GM21723 (cell line): Measurements from ENCODE around the gene CES2.

ENCODE experiments used
- ATAC-seq: cut with Tn5 transposase; IDR thresholded peaks from one replicate; pipeline ENCODE4 v1.9.1; 2021; ENCODE audit warnings: mild to moderate bottlenecking, moderate library complexity; ENCODE audit not compliant: unreplicated experiment

Gene CES2

DNA sequence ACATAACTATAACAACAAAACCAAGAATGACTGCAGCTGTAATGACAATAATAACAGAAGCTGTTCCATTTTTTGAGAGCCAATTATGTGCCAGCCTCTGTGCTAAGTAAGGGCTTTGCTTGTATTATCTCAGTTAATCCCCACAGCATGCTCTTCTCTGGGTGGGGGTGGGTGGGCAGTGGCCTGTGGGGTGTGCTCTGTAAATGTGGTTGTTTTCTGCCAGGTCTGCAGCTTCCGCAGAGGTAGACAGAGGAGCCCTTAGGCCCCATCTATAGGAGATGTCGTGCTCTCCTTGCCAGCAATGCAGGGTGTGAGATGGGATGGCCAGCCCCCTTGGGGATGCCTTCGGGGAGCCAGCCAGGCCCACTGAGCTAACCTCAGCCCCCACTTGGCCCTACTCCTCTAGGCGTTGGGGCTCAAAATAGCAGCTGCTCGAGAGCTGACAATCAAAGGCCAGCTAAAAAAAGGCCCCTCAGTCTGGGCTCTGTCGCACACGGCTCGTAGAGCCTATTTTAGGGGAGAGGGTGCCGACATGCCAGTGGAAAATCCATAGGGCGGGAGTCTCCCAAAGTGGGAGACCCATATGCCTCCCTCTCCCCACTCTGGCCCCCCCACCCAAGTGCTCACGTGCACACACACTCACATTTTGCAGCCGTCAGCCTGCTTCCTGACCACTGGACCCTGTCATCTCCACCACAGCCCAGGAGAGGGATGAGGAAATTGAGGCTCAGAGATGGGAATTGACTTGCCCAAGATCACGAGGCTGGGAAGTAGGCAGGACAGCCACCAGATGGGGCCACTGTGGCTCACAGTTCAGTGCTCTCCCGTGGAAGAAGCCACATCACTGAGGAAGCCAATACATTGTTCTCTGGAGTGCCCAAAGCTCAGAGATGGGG is 32.4 kb upstream of the CES2 start:
- ATAC-seq: no peak

DNA sequence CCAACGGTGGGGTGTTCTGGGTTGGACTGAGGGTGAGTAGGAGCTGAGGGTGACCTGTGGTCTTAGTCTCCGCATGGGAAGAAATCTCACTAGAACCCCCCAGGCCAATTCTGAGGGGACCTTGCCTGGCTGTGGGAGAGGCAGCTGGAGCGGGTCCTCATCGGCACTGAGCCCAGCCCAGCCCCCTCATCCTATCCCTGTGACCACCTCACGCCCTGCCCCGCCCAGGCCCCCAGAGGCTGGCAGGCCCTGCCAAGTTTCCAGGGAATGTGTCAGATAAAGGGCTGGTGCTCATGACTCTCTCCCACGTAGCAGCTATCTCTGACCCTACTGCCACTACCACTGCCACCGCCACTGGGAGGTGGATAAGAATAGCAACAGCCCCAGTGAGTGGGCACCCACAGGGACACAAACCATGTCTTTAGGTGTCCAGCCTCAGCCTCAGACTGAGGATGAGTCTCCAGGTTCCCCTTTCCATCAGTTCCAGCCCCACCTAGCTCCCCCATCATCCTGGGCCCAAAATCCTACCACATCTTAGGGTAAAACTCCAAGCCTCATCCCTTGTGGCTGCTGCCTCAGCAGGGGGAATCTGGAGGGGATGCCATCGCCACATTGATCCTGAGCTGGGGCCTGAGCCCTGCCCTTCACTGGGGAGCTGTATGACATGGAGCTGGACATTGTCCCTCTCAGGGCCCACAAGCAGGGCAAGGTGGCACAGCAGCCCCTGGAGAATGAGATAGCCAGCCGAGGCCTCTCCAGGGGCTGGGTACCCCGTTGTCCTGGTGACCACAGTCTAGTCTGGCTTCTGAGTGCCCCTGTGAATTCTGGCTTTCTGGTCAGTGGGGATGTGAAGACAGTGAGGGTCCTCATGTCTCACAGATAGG is 31.5 kb upstream of the CES2 start:
- ATAC-seq: no peak

DNA sequence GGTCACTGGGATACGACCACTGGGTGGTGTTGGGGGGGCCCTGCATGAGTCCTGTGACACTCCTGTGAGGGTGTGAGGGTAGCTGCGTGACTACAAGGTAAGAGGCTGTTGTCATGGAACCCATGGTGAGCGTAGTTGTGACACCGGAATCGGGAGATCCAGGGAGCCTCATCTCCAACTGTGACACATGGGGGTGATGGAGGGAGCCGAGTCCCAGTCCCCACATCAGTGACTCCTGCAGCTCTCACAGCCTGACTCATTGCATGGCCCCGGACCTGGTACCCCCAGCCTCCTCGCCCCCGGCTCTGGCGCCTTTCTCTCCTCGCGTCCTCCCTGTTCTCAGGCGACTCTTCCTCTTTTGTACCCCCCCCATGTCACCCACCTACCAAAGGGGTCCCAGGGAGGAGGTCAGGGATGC is 30.9 kb upstream of the CES2 start:
- no peak for ATAC-seq

DNA sequence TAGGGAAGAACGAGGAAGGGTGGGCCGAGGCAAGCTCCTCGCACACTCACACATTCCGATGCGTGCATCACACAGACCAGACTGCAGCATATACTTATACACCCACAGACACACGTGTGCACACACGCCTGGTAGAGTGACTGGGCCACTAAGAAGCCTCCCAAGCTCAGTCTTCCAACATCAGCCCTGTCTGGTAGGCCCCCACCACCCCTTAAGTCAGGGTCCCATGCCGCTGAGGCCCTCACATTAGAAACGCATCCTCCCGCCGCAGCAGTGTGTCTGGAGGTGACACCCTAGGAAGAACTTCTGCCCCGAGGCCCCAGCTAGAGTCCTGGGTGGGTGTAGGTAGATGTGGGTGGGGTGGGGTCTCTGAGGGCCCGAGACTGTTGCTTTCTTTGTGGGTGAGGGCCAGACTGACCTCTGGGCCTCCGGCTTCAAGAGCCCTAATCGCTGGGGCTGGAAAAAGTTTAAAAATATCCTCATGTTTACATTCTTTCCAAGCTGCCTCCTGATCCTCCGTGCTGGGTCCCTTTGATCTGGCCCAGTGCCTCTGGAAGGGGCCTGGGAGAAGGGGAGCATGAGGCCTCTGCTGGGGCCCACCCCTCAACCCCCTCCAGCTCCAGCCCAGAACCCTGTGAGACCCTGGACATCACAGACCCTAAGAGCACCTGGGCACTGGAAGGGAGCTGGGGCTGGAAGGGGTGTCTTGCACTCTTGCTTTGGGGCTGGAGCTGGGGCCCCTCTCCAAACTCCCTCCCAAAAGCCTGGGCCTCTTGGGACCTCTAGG is 30.3 kb upstream of the CES2 start:
- ATAC-seq: no peak

DNA sequence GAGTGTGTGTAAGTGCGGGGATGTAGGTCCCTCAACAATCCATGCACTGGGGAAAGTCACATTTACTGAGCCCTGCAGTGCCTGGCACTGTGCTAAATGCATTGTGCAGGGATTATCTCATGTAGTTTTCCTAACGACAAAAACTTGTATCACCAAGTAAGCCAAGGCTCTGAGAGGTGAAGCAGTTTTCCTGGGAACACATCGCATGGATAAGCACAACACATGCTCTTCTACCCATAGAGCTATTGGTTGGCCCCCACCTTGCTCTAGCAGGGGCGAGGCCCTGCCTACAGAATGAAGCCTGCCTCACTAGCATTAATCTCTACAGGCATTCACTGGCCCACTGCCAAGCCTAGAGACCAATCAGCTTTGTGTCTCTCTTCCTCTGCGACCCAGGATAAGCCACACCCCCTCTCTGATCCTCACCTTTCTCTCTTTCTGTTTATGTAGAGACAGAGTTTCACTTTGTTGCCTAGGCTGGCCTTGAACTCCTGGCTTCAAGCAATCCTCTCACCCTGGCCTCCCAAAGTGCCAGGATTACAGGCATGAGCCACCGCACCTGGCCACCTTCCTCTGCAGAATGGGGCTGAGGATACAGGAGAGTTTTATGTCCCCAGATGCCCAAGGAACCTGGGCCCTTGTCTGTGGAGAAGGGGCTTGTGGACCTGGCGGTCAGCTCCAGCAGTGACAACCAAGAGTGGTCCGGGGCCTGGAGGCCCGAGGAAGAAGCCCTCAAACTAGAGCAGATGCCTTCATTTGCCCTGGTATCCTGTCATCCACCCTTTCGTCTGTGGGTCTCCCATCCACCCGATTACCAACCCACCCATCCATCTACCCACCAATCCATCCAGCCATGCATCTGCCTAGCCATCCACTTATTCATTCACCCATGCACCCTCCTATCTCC is 29.4 kb upstream of the CES2 start:
- no peak for ATAC-seq

DNA sequence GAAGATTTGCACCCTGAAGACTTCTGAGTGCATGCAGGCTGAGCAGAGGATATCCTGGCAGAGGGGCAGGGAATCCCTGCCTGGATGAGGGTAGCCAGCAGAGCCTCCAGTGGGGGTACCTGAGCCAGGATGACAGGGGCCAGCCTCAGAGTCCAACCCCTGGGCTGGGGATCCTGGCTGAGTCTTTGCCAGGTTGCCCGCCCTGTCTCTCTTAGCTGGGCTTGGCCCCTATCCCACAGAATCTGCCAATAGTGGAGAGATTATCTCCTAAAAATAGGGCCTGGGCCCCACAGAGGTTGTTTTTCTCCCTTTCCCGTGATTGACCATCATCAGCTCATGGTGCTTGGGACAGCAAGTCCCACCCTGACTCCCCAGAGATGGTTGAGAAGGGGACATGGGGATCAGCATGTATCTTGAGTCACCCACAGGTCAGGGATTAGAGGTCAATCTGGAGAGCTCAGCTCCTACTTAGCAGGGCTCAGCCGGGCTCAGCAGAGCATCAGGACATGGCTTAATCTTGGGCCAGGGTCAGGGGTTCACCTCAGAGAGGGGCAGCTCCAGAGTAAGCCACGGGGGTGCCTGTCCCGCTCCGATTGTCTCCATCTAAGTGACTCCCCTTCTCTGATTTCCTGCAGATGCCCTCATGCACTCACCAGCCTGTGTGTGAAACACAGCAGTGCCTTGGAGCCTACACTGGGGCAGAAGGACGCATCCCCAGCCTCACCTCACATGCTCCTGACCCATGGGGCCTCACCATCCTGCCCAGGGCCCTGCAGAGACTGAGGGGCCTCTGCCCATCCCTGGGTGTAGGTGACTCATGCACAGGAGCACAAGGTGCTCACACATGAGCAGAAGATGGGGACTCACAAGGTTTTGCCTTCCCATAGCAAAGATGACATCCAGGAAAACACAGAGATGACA is 28.1 kb upstream of the CES2 start:
- no peak for ATAC-seq

DNA sequence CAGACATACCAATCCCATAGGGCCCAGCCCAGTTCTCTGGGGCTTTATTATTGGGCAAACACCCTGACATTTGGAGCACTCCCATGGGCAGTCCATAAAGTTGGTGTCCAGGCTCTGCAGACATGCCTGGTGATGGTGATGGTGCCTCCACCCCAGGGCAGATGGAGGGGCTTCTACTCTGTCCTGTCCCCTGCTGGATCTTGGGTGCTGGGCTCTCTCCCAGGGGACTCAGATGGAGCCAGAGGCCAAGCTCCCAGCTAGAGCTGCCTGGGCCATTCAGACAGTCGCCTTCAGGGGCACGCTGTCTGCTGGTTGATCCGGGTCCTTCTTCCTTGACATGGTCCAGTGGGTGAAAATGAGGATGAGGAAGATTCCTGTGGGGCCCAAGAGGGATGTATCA is 27.2 kb upstream of the CES2 start:
- no peak for ATAC-seq

DNA sequence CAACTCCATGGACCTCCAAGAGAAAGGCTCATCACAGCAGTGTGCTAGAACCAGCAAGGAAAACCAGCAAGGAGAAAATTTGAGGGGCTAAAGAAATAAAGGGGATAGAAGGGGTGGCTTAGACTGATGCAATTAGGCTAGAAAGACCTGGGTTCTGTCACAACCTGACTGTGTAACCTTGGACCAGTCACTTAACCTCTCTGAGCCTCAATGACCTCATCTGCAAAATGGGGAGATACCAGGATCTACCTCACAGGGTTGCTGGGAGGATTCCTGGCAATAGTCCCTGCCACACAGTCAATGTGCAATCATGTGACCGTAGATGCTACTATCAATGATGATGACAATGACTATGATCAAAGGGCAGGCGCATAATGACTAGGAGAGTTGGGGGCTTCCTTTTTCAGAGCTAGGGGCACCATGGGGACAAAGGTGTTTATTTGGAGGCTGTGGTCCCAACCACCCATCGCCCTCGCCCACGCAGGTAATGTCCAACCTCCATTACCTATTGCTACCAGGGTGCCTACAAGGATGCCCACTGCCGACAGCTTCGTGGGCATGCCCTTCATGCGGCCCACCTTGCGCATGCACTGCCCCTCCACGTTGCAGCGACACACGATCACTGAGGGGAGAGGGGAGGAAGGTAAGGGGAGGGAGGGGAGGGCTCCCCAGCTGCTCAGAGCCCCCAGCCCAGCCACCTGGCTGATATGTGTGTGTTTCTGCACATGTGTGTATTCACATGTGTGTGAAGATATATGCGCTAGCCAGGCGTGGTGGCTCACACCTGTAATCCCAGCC is 26.4 kb upstream of the CES2 start:
- ATAC-seq: no peak

DNA sequence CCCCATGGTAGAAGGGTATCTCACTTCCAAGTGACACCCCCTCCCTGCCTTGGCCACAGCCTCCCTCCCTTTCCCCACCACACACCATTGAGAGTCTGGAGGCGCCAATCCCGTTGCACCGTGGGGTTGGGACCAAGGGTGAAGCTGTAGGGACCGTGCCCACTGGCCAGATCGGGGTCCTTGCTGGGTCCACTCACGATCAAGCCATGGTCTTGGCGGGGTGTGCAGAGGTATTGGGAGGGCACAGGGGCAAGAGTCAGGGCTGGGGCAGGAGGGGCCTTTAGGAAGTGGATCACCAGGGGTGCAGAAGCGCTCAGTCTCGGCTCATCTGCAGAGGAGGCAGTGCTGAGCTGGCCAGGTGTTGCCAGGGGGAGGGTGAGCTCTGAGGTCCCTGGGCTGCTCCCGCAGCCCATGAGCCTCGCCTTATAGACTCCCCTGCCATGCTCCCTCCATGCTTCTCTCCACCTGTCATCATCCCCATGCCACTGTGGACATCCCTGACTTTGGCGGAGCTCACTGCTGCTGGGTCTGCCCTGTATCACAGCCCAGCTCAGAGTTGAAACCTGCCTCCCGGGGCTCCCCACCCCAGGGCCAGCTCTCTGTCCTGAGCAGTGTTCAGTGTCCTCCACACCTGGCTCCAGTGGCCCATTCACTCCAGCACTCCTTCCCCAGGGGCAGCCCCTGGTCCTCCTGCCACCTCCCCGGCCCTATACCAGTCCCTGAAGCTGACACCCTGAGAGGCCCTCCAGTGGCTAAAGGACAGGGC is 25.0 kb upstream of the CES2 start:
- no peak for ATAC-seq

DNA sequence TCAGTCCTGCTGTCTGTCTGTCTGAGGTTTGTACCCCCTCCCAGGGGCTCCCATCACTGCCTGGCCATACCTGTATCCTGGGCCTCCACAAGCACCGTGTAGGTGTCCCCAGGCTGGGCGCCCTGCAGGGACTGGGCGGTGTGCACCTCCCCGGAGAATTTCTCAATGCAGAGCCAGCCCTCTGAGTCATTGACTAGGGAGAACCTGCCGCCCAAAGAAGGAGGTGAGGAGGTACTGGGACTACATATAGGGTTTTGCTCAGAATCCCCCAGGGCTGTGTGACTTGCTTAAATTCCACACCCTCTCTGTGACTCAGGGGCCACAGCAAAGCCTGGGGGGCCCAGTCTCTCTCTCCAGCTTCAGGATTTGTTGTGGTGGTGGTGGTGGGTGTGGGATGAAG is 24.2 kb upstream of the CES2 start:
- ATAC-seq: no peak

DNA sequence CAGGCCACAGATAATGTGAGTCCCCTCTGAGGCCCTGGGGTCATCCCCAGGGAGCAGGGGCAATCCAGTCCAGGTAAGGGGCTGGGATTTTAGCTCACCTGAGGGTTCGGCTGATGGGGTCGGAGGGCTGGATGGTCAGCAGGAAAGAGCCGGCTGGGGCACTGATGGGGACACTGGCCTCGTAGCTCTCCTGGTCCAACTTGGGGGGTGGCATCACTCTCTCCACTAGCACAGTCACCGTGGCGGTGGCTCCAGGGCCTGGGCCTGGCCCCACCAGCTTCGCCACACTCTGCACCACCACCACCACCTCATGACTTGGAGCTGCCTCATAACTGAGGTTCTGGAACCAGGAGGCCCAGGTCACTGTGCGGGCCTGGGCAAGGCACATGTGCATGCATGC is 23.5 kb upstream of the CES2 start:
- ATAC-seq: no peak

DNA sequence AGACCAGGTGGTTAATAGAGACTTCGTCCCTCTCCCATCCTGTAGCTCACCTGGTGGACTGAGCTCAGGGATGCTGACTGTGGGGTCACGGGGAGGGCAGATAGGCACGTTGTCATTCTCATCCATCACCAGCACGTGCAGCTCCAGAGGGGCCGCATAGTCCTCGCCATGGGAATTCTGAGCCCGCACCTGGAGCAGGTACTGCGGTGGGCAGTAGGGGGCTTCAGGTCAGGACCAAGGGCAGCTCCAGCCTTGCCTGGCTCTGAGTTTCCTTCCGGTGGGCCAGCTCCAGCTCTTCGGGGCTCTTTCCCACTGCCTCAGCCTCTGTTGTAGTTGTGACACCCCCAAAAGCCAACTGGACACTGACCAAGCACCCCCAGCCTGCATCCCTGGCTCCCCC is 22.2 kb upstream of the CES2 start:
- no peak for ATAC-seq

DNA sequence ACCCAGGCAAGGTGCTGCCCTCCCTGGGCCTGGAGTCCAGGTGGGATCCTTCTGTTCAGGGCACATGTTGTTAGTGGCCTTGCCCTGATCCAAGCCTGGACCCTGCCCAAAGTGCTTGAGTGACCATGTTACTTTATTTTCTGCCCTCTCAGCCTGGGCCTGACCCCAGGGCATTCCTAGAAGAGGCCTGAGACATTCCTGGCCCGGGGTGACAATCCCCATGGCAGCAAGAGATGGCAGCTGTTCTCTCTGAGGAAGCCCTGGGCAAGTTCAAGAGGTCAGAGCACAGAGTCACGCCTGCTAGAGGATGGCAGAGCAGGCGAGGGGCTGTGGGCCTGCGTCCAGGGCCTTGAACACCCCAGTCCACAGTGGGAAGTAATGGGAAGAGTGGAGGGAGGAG is 21.6 kb upstream of the CES2 start:
- no peak for ATAC-seq

DNA sequence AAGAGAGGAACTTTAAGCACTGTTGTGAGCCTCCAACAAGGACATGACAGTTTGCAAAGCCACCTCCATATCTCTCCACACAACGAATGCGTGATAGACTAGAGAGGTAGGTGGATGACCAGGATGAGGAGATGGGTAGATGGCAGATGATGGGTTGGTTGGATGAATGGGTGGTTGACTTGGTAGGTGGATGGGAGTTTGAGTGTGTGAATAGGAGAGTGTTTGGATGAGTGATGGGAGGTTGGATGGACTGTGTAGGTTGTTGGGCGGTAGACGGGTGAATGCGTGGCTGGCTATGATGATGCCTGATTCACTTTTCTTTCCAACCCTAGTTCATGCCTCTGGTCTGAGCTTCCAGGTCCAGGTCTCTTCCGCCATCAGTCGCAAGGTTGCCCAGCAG is 20.8 kb upstream of the CES2 start:
- ATAC-seq: no peak

DNA sequence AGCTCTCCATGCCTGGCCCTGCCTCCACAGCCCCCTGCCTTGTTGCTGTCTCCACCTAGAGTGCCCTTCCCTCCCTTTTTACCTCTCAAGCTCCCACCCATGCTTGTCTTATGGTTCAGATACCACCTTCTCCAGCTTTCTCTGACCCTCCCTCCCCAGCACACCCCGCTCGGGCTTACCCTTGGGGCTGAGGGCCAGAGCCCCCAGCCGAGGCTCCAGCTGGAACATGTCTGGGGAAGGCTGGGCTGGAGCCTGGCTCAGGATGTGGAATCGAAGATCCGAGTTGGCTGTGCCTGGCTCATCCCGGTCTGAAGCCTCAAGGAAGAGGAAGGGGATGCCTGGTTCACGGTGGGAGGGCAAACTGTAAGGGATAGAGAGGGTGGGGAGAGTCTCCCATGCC is 20.3 kb upstream of the CES2 start:
- ATAC-seq: no peak

DNA sequence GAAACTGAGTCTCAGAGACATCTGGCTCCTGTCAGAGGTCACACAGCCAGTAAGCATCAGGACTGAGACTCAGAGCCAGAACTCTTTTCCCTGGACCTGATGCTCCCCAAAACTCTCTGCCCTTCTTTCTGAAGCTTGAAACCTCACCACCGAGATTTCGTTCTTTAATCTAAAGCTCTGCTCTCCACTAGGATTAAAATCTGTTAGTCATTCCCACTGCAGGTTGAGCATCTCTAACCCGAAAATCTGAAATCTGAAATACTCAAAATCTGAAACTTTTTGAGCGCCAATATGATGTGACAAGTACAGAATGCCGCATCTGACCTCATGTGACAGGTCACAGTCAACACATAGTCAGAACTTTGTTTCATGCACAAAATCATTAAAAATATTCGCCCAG is 18.8 kb upstream of the CES2 start:
- no peak for ATAC-seq

DNA sequence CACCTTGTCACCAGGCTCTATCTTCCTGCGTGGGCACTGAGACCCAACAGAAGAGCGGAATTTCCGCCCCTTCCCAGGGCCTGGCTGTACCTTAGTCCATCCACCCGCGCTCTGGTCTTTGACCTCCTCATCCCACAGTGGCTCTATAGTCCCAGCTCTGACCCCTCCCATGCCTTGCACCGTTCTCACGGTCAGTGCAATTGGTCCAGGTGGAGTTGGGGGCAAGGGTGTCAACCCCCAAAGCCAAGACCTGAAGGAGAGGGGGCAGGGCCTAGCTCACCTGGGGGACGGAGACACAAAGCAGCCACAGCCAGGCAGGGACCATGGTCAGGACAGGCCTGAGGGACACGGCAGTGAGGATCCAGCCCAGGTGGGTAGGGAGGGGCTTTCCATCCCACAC is 17.6 kb upstream of the CES2 start:
- no peak for ATAC-seq

DNA sequence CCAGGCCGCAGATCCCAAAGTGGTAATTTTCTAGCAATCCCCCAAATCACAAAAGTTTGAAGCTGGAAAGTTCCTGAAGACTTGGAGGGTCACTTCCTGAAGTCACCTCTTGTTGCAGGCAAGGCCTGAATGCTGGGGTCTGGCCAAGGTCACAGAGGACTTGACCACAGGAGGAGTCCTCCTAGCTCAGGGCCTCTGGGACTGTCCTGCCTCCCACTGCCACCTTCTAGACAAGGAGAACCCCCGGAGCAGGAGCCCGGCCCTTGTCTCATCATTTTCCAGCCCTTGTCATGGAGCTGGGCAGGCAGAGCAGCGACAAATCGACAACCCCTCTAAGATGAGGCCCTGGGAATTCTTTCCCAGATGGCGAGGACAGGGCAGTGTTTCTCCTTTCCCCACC is 17.0 kb upstream of the CES2 start:
- ATAC-seq: no peak
